OCI-LY1 (cell line): ENCODE measurements around the gene CELF4.

Source experiments
- CTCF ChIP-seq: fragments of 200-600 bp; sonication (generic), shearing (Covaris generic); IDR thresholded peaks from 2 replicates; pipeline ENCODE4 v1.5.1; 2017; ENCODE audit warnings: mild to moderate bottlenecking, antibody characterized with exemption, low read length, moderate library complexity, mixed read lengths
- EZH2 ChIP-seq: fragments of 200-600 bp; sonication (generic), shearing (Covaris generic); IDR thresholded peaks from 2 replicates; pipeline ENCODE4 v1.8.0; 2017; ENCODE audit warnings: borderline replicate concordance, mixed run types, mild to moderate bottlenecking, antibody characterized with exemption, low read length, moderate library complexity, mixed read lengths

GRCh38 chr18:37425222-37425621 is 140.4 kb downstream of the CELF4 start:
- no peak for TF ChIP-seq CTCF
- TF ChIP-seq EZH2, result no peak
